Erythroblast (primary cell): ENCODE results near the gene SLC27A2.

Experiments used
- GATA1 ChIP-seq: IDR thresholded peaks from 2 replicates; pipeline ENCODE4 v1.6.1; 2011; ENCODE audit warnings: low read depth, mild to moderate bottlenecking, control low read depth, low read length, moderate library complexity
- POLR2A ChIP-seq: IDR thresholded peaks from 2 replicates; pipeline ENCODE4 v1.6.1; 2011; ENCODE audit warnings: mild to moderate bottlenecking, low read length

DNA sequence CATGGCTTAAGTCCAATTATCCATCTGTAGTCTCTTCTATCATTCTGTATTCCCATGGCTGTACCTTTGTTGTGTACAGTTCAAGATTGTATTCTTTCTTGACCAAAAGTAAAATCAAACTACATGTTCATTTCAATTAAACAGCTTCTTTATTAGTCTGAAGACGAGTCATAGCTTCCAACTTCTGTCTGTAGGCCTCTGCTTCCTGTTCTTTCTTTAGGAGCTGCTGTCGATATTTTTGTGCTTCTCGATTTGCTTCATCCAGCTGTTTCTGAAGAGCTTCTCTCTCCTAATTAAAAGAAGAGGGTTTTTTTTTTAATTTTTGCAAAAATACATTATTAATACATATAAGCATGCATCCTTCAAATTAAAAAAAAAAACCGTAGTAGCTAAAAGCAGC, 96.5 kb downstream of the SLC27A2 start:
- no peak for TF ChIP-seq POLR2A
- no peak for TF ChIP-seq GATA1
